Breast epithelium (tissue), 4 donors: ENCODE data around the gene EPHB2. TPM values are rescaled to one million over a fixed set of nuclear protein-coding genes. Genes with fewer than 3 reads are reported as not detected.
"Not testable (repeated sequence)": the region's sequence is repeated elsewhere in the genome, so short reads cannot be mapped to it uniquely, and the experiment has no call there.

Source experiments
- DNase-seq, 2 donors: peaks; one replicate each; pipeline ENCODE4 v3.0.0-alpha.2; 2019; ENCODE audit warnings: low spot score in 2 of 2
- H3K27ac ChIP-seq, 2 donors: fragments of 200-600 bp; sonication (generic) in 1 of 2; one replicate each; pipeline ENCODE4 v1.5.1; 2016 to 2019; ENCODE audit warnings: mild to moderate bottlenecking in 1 of 2
- H3K27me3 ChIP-seq, 2 donors: fragments of 200-600 bp; sonication (generic) in 1 of 2; one replicate each; pipeline versions ENCODE4 v1.5.1 to v1.6.0; 2017 to 2019; ENCODE audit warnings: control low read depth in 1 of 2, mild to moderate bottlenecking in 1 of 2
- H3K36me3 ChIP-seq: fragments of 200-600 bp; one replicate; pipeline ENCODE4 v1.5.1; 2019
- H3K4me1 ChIP-seq, 2 donors: fragments of 200-600 bp; sonication (generic); one replicate each; pipeline ENCODE4 v1.5.1; 2016 to 2019; ENCODE audit warnings: control low read depth in 1 of 2
- H3K4me3 ChIP-seq, 3 donors: fragments of 200-600 bp; sonication (generic); 1 replicate in 2 of 3; 2 replicates in 1 of 3; pipeline ENCODE4 v1.5.1; 2016 to 2019; ENCODE audit warnings: mild to moderate bottlenecking in 3 of 3, moderate library complexity in 2 of 3
- H3K9me3 ChIP-seq, 2 donors: fragments of 200-600 bp; sonication (generic) in 1 of 2; one replicate each; pipeline ENCODE4 v1.5.1; 2016 to 2019; ENCODE audit warnings: control low read depth in 1 of 2
- POLR2A ChIP-seq: fragments of 450-650 bp; IDR thresholded peaks from one replicate; pipeline ENCODE4 v1.6.1; 2016; ENCODE audit warnings: antibody characterized with exemption, mild to moderate bottlenecking, moderate library complexity
- POLR2AphosphoS5 ChIP-seq, 3 donors: sonication (generic); formaldehyde crosslinking; IDR thresholded peaks; one replicate each; pipeline ENCODE4 v1.6.1; 2017; ENCODE audit warnings: antibody characterized with exemption in 3 of 3
- intact Hi-C: fragments of 100-400 bp; cut with DNase I; formaldehyde crosslinking; loops from one replicate; pipeline ENCODE4 v1.15.1; 2023; ENCODE audit warnings: low total_unique reads
- total RNA-seq, 3 donors: library from RNA; depleted of rRNA; stranded (reverse); fragments of >200 nt; gene quantifications; one replicate each; pipeline ENCODE4 v1.1.0, GENCODE V29; 2016
- TF ChIP-seq, protein P1 (sequence below), 3 donors: fragments of 450-650 bp; IDR thresholded peaks; one replicate each; pipeline ENCODE4 v1.5.1; 2016 to 2017; ENCODE audit warnings: antibody characterized with exemption in 3 of 3, mild to moderate bottlenecking in 3 of 3, moderate library complexity in 3 of 3

Gene EPHB2
- total RNA-seq, 3 donors from 2014 or later = 1.3 to 4.6 (median 1.5) TPM

GRCh38 chr1:22838965-22839364 lies 128.3 kb downstream of the EPHB2 start:
- no peak overlapping the region for H3K4me3 ChIP-seq
- no peak for TF ChIP-seq POLR2A
- no peak for TF ChIP-seq POLR2AphosphoS5 (IDR thresholded peaks at IDR 0.05)
- TF ChIP-seq, protein P1, sequence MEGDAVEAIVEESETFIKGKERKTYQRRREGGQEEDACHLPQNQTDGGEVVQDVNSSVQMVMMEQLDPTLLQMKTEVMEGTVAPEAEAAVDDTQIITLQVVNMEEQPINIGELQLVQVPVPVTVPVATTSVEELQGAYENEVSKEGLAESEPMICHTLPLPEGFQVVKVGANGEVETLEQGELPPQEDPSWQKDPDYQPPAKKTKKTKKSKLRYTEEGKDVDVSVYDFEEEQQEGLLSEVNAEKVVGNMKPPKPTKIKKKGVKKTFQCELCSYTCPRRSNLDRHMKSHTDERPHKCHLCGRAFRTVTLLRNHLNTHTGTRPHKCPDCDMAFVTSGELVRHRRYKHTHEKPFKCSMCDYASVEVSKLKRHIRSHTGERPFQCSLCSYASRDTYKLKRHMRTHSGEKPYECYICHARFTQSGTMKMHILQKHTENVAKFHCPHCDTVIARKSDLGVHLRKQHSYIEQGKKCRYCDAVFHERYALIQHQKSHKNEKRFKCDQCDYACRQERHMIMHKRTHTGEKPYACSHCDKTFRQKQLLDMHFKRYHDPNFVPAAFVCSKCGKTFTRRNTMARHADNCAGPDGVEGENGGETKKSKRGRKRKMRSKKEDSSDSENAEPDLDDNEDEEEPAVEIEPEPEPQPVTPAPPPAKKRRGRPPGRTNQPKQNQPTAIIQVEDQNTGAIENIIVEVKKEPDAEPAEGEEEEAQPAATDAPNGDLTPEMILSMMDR (IDR thresholded peaks at IDR 0.05) = no peak
- no peaks in the 10 kb centered on the region for H3K36me3 ChIP-seq
- H3K27me3 ChIP-seq = no peaks in the 10 kb centered on the region
- H3K4me1 ChIP-seq = no peaks in the 10 kb centered on the region
- H3K9me3 ChIP-seq = no peaks in the 10 kb centered on the region
- intact Hi-C loops = no loop called here
- no peak overlapping the region for H3K27ac ChIP-seq
- DNase-seq = no peak

DNA sequence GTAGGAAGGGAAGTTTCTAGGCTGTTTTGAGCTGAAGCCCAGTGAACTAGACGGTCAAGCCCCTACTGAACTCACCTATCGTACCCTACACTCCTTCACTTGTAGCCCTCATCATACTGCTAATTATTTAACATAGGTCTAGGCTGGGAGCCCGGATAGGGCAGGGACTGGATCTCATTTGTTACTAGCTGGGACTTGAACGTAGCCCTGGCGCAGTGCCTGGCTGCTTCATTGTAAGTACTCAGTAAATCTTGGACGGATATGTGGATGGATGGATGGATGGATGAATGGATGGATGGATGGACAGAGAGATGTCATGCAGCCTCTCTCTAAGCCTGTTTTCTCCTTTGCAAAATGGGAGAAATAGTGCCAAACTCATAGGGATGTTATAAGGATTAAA lies 129.2 kb downstream of the EPHB2 start:
- H3K36me3 ChIP-seq = no peaks in the 10 kb centered on the region
- DNase-seq = no peak
- H3K9me3 ChIP-seq = no peaks in the 10 kb centered on the region
- TF ChIP-seq, protein P1 (IDR thresholded peaks at IDR 0.05) = no peak
- TF ChIP-seq POLR2A (no peak), POLR2AphosphoS5 (IDR thresholded peaks at IDR 0.05) (no peak)
- H3K4me3 ChIP-seq = no peak overlapping the region
- no peaks in the 10 kb centered on the region for H3K4me1 ChIP-seq
- intact Hi-C loops = loop anchor here (2.0 kb wide), 1 partner anchor 29 kb away; no protein-coding TSS in a partner anchor
- H3K27ac ChIP-seq = no peak overlapping the region
- H3K27me3 ChIP-seq = no peaks in the 10 kb centered on the region

- Histone ChIP-seq H3K27me3 (no peaks in the 10 kb centered on the region), H3K27ac (no peak overlapping the region), H3K4me1 (no peaks in the 10 kb centered on the region), H3K36me3 (no peaks in the 10 kb centered on the region), H3K4me3 (no peak overlapping the region), H3K9me3 (no peaks in the 10 kb centered on the region)
- TF ChIP-seq POLR2AphosphoS5 (IDR thresholded peaks at IDR 0.05) = no peak
- intact Hi-C loops = loop anchor here (2.0 kb wide), 1 partner anchor 28 kb away; no protein-coding TSS in a partner anchor
- DNase-seq = no peak
Observed at GRCh38 chr1:22841142-22841541, 130.5 kb downstream of the EPHB2 start.

GRCh38 chr1:22841860-22842281 lies 131.2 kb downstream of the EPHB2 start:
- no peak for DNase-seq
- TF ChIP-seq POLR2AphosphoS5 (IDR thresholded peaks at IDR 0.05) = no peak
- intact Hi-C loops = loop anchor here (2.0 kb wide), 1 partner anchor 27 kb away; no protein-coding TSS in a partner anchor
- Histone ChIP-seq H3K4me1 (no peaks in the 10 kb centered on the region), H3K4me3 (no peak overlapping the region), H3K27me3 (no peaks in the 10 kb centered on the region), H3K9me3 (no peaks in the 10 kb centered on the region), H3K27ac (no peak overlapping the region), H3K36me3 (no peaks in the 10 kb centered on the region)

GRCh38 chr1:22843441-22844183 lies 133.0 kb downstream of the EPHB2 start:
- H3K4me1 ChIP-seq, intact Hi-C loops, DNase-seq, H3K4me3 ChIP-seq, H3K9me3 ChIP-seq, H3K36me3 ChIP-seq, H3K27me3 ChIP-seq, H3K27ac ChIP-seq: not testable (repeated sequence)

DNA sequence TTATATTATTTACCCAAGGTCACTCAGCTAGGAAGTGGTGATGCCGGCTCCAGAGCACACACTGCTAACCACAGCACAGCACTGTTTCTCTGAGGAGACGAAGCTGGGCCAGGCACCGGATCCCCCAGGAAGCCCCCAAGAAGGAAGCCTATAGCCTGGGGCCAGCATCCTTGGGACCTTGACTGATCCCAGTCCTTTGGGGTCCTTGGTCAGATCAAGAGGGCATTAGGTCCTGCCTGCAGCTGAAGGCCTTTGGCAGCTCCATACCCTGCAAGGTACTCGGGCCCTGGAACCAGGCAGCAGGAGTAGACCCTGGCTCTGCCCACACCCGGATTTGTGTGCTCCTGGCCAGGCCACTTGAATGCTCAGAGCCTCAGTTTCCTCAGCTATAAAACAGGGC lies 134.0 kb downstream of the EPHB2 start:
- no peak overlapping the region for H3K4me3 ChIP-seq
- no peaks in the 10 kb centered on the region for H3K9me3 ChIP-seq
- intact Hi-C loops = no loop called here
- no peaks in the 10 kb centered on the region for H3K4me1 ChIP-seq
- DNase-seq = no peak
- H3K27ac ChIP-seq = no peak overlapping the region
- no peaks in the 10 kb centered on the region for H3K36me3 ChIP-seq
- TF ChIP-seq POLR2AphosphoS5 (IDR thresholded peaks at IDR 0.05) = no peak
- TF ChIP-seq, protein P1 (IDR thresholded peaks at IDR 0.05) = no peak
- no peak for TF ChIP-seq POLR2A
- no peaks in the 10 kb centered on the region for H3K27me3 ChIP-seq
